ENCODE measurements around the gene SLC37A4.

SLC37A4 gene

GRCh38 chr11:119024430-119025098 is 6.1 kb downstream of the SLC37A4 start:
- no peak for DNase-seq (ENCODE audit: low read depth in 1 of 2, low spot score in 1 of 2)
- Histone ChIP-seq H3K4me3 (replicated peaks; ENCODE audit: insufficient read depth, low read length) (no peak overlapping the region), H3K27ac (replicated peaks) (no peak overlapping the region), H3K27me3 (ENCODE audit: insufficient read depth, poor library complexity, severe bottlenecking) (no peaks in the 10 kb centered on the region)
- no peak for TF ChIP-seq REST (IDR thresholded peaks at IDR 0.05; ENCODE audit: insufficient replicate concordance, low read depth)
- TF ChIP-seq POLR2AphosphoS5 (IDR thresholded peaks at IDR 0.05; ENCODE audit: low read depth): no peak
- TF ChIP-seq SPI1 (IDR thresholded peaks at IDR 0.05; ENCODE audit: borderline replicate concordance, low read depth): no peak
- no peak for TF ChIP-seq CTCF (IDR thresholded peaks at IDR 0.05; ENCODE audit: insufficient read depth, low read length)
- no peak for TF ChIP-seq GABPA (IDR thresholded peaks at IDR 0.05; ENCODE audit: low read depth)

GRCh38 chr11:119023741-119024140 is 6.9 kb downstream of the SLC37A4 start:
- TF ChIP-seq REST (IDR thresholded peaks at IDR 0.05; ENCODE audit: insufficient replicate concordance, low read depth): no peak
- no peak for TF ChIP-seq POLR2AphosphoS5 (IDR thresholded peaks at IDR 0.05; ENCODE audit: low read depth)
- TF ChIP-seq SPI1 (IDR thresholded peaks at IDR 0.05; ENCODE audit: borderline replicate concordance, low read depth): no peak
- no peak for TF ChIP-seq CTCF (IDR thresholded peaks at IDR 0.05; ENCODE audit: insufficient read depth, low read length)
- TF ChIP-seq GABPA (IDR thresholded peaks at IDR 0.05; ENCODE audit: low read depth): no peak
- H3K27me3 ChIP-seq (ENCODE audit: insufficient read depth, poor library complexity, severe bottlenecking): no peaks in the 10 kb centered on the region
- DNase-seq (ENCODE audit: low read depth in 1 of 2, low spot score in 1 of 2): no peak
- no peak overlapping the region for H3K4me3 ChIP-seq (replicated peaks; ENCODE audit: insufficient read depth, low read length)
- H3K27ac ChIP-seq (replicated peaks): no peak overlapping the region

GRCh38 chr11:119021631-119022030 is 9.0 kb downstream of the SLC37A4 start:
- no peak overlapping the region for H3K4me3 ChIP-seq (replicated peaks; ENCODE audit: insufficient read depth, low read length)
- no peak overlapping the region for H3K27ac ChIP-seq (replicated peaks)
- no peak for DNase-seq (ENCODE audit: low read depth in 1 of 2, low spot score in 1 of 2)
- no peak for TF ChIP-seq REST (IDR thresholded peaks at IDR 0.05; ENCODE audit: insufficient replicate concordance, low read depth)
- no peak for TF ChIP-seq SPI1 (IDR thresholded peaks at IDR 0.05; ENCODE audit: borderline replicate concordance, low read depth)
- no peak for TF ChIP-seq CTCF (IDR thresholded peaks at IDR 0.05; ENCODE audit: insufficient read depth, low read length)
- no peak for TF ChIP-seq POLR2AphosphoS5 (IDR thresholded peaks at IDR 0.05; ENCODE audit: low read depth)
- no peak for TF ChIP-seq GABPA (IDR thresholded peaks at IDR 0.05; ENCODE audit: low read depth)
- H3K27me3 ChIP-seq (ENCODE audit: insufficient read depth, poor library complexity, severe bottlenecking): no peaks in the 10 kb centered on the region
